GM10266 (cell line): Measurements from ENCODE around the gene POLD2.

ENCODE experiments used
- DNase-seq: peaks from one replicate; pipeline ENCODE4 v3.0.0; 2012; ENCODE audit errors: extremely low spot score
- TF ChIP-seq, protein P1 (sequence below): IDR thresholded peaks from 2 replicates; pipeline ENCODE4 v1.5.1; 2012; ENCODE audit warnings: mild to moderate bottlenecking, low read depth; ENCODE audit not compliant: control insufficient read depth, insufficient read depth; ENCODE audit errors: missing control alignments

Gene POLD2

DNA sequence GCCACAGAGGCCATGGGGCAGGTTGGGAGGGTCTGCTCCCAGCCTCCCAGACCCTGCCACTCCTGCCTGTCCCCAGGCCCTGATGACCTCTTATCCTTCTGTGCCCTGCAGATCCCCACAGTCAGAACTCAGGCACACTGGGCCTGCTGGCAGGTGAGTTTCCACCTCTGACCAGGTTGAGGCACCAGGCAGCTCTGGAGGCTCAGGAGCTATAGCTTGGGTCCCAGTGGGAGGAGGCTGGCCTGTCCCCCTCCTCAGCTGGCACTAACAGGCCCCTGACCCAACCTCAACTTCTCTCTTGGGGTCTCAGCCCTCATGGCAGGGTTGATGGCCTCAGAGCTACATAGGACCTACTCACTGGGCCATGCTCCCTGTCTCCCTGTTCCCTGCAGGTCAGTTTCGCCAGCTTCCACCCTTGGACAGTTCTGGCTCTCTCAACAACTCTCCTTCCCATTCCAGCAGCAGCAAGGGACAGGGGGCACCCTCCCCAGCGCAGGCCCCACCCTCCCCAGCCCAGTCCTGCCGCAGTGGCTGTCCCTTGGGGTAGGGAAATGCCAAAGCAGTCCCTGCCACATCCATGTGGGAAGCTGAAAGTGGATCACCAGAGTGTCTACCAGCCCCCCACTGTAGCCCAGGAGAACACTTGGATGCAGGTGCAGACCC lies 21.9 kb downstream of the POLD2 start:
- TF ChIP-seq, protein P1, sequence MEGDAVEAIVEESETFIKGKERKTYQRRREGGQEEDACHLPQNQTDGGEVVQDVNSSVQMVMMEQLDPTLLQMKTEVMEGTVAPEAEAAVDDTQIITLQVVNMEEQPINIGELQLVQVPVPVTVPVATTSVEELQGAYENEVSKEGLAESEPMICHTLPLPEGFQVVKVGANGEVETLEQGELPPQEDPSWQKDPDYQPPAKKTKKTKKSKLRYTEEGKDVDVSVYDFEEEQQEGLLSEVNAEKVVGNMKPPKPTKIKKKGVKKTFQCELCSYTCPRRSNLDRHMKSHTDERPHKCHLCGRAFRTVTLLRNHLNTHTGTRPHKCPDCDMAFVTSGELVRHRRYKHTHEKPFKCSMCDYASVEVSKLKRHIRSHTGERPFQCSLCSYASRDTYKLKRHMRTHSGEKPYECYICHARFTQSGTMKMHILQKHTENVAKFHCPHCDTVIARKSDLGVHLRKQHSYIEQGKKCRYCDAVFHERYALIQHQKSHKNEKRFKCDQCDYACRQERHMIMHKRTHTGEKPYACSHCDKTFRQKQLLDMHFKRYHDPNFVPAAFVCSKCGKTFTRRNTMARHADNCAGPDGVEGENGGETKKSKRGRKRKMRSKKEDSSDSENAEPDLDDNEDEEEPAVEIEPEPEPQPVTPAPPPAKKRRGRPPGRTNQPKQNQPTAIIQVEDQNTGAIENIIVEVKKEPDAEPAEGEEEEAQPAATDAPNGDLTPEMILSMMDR = no peak
- no peak for DNase-seq

- no peak for DNase-seq
- TF ChIP-seq, protein P1 = no peak
Measured at GRCh38 chr7:44100458-44101302, 22.7 kb downstream of the POLD2 start.

- TF ChIP-seq, protein P1 = no peak
- no peak for DNase-seq
Measured at GRCh38 chr7:44099669-44100068, 23.7 kb downstream of the POLD2 start.

GRCh38 chr7:44098092-44099068 lies 25.0 kb downstream of the POLD2 start:
- TF ChIP-seq, protein P1 = no peak
- DNase-seq = no peak

DNA sequence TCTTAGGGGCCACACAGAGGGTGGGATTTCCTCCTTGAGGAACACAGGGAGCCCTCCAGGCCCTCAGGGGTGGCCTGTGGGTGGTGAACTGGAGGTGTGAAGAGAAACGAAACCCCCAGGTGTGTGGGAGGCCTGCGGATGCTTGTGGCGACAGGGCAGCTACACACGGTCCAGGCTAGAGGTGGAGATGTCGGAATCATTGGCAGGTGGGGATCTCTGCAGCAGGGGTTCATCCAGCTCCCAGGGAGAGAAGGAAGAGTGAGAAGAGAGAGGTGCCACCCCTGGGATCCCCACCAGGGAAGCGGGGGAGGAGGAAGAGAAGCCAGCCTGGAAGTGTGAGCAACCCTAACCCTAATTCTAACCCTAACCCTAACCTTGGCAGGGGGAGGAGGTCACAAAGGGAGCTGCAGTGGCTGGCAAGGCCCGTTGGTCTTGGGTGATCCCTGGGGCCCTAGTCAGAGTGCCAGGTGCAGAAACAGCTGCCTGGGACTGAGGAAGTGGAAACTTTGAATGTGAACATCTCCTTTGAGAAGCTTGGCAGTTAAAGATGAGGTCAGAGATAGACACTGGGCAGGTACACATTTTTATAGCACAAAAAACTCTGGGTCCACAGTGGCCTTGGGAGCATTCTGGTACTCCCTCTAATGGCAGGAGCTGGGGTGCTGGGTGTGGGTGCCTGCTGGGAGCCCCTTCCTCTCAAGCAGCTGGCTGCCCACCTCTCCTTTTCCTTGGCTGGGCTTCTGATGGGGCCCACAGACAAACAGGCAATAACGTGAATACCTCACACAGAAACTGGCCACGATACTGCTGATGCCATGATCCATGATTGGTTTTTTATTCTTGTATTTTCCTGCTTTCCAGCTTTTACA lies 26.1 kb downstream of the POLD2 start:
- TF ChIP-seq, protein P1 = no peak
- DNase-seq = no peak

DNA sequence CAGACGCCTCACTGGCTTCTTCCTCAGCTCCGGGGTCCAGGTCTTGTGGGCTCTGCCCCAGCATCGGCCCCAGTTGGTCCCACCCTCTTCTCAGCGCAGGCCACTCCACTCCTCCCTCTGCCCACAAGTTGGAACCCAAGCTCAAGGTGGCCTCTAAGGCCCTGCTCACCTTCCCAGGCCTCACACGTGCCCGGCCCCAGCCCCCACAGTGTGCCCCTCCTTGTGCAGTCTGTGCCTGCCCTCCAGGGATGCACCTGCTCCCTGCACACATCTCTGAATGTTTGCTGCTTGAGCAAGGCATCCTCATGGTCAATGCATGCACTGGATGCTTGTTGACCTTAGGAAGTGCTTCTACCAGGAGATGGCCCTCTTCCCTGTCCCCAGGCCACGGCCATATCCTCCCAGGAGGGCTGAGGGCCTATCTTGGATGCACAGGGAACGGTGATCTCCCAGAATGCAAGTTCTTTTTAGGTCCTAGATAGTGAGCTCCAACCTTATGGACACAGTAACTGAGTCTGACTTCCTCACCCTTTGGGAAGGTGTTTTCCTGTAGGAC lies 26.9 kb downstream of the POLD2 start:
- TF ChIP-seq, protein P1 = no peak
- DNase-seq = no peak
